Activated CD8-positive, alpha-beta memory T cell treated with anti-CD3 and anti-CD28 coated beads for 1 hour (primary cell): ENCODE measurements around the gene MALL.
"Not testable (repeated sequence)": the region's sequence is repeated elsewhere in the genome, so short reads cannot be mapped to it uniquely, and the experiment has no call there.

Experiments used
- DNase-seq, 2 donors: peaks; one replicate each; pipeline ENCODE4 v3.0.0-alpha.2; 2020; ENCODE audit warnings: low read depth in 1 of 2; ENCODE audit errors: extremely low read depth in 1 of 2

Gene MALL

DNA sequence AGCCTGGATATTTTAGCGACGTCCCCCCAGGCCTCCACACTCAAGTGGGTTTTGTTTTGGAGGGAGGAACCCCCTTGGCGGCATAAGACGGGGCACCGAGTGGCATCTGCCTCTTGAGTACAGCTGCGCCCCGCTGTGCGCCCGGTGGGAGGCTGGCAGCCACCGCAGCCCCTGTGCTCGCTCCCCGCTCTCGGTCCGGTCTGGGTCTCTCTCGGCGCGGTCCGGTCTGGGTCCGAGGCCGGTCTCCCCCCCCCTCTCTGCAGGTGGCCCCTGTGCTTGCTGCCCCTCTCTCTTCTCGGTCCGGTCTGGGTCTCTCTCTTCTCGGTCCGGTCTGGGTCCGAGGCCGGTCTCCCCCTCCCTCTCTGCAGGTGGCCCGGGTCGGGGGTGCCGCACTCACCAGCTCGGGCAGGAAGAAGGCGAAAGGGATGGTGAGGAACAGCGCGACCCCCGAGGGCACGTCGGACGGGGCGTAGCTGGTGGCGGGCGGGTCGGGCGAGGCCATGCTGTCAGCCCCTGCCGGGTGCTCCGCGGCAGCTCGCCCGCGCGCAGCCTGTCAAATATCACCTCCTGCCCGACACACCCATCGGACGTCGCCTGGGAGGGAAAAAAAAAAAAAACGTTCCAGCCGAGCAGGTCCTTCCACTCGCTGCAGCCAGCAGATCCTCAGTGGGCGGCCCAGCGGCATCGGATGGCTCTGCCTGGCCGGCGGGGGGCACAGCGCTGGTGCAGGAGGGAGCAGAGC is at the start of gene MALL:
TSS of gene MALL (minus strand) at position 532 of the 742 bp plus-strand sequence. CDS start at position 502, 30 bp downstream.
- no peak for DNase-seq

DNA sequence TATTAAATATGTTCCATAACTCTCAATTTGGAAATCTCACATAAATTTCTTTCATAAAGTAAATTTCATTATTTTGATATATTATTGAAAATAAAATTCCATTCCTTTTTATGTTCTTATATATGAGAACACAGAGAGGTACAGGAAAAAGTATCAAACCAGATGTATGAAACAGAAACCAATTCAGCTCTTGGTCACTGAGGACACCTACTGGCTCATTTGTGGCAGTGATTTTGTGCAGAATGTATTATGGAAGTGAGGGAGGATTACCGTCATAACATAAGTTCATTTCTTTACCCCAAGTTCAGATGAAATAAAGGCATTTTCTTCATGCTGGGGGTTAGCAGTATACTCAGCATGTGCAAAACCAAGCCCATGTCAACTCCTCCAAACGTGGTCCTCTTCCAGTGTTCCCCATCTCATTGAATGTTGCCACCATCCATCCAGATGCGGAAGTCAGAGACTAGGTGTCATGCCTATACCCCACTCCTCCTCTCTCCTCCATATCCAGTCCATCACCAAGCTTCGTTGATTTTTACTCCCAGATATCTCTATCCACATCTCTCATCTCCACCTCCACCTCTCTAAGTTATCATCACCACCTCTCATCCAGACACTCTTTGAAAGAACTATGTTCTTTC is 41.7 kb upstream of the MALL start:
- no peak for DNase-seq

DNA sequence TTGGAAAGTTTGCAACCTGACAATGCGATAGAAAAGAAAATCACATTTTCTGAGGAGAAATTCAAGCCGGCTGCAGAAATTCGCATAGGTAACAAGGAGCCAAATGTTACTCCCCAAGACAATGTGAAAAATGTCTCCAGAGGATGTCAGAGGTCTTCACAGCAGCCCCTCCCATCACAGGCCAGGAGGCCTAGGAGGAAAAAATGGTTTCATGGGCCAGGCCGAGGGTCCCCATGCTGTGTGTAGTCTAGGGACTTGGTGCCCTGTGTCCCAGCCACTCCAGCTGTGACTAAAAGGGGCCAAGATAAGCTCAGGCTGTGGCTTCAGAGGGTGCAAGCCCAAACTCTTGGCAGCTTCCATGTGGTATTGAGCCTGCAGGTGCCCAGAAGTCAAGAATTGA is 39.2 kb upstream of the MALL start:
- DNase-seq, result not testable (repeated sequence)

DNA sequence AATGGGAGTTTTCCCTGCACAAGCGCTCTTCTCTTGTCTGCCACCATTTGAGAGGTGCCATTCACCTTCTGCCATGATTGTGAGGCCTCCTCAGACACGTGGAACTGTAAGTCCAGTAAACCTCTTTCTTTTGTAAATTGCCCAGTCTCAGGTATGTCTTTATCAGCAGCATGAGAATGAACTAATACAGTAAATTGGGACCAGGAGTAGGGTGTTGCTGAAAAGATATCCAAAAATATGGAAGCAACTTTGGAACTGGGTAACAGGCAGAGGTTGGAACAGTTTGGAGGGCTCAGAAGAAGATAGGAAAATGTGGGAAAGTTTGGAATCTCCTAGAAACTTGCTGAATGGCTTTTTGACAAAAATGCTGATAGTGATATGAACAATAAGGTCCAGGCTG is 38.6 kb upstream of the MALL start:
- DNase-seq, result not testable (repeated sequence)

DNA sequence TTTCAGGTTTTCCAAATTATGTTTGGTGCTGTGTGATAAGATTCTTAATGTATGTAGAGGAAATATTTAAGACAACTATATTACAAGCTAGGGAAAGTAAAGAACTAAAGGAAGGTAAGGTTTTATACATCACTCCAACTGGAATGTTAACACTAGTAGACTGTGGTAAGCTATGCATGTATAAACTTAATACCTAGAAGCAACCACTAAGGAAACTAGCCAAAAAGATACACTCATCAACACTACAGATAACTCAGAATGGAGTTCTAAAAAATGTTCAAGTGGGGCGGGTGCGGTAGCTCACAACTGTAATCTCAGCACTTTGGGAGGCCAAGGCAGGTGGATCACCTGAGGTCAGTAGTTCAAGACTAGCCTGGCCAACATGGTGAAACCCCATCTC is 37.8 kb upstream of the MALL start:
- DNase-seq, result no peak

DNA sequence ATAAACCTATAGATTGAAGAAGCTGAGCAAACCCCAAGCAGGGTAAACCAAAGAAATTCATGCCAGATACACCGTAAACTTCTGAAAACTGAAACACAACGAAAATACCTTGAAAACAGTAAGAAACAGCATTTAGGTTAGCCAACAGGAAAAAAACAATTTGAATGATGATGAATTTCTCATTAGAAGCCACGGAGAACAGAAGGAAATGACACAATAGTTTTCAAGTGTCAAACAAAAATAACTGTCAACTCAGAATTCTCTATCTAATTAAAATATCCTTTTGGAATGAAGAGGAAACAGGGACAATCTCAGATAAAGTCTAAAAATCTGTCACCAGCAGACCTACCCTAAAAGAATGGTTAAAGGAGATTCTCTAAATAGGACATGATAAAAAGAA is 37.3 kb upstream of the MALL start:
- DNase-seq, result no peak

DNA sequence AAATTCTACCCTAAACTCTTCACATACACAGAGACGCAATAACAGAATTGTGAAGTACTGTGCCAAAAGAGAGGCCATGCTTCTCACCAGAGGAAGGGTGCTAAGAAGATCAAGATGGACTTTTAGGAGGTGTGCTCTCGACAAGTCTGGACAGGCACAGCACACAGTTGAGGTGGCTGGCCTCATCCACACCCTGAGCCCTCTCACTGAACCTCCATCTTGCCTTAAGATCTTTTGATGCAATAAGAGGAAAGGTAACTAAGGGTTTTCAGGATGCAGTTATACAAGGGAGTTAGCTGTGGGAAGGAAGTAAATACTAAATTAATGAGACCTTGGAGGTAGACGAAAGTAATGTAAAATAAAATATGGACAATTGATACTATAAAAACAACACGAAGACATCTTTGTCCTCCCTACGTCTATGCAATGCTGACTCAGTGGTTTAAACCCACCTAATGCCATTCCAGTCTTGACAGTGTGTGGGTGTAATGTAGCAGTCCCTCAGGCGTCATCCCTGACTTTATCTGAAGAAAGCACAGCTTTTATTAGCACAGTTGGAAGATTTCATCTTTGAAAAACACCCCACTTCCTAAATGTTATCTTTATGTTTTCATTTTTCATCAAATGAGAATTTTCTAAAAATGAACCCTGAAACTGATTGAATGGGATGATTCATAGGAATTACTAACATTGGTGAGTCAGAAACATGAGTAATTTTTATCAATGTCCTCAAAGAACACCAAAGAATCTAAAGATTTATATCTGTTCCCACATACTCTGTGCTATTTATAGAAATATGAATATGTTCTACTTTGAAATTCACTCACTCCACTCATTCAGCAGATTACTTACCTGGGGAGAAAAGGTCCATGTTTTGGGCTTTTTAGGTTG is 34.0 kb upstream of the MALL start:
- DNase-seq, result no peak

DNA sequence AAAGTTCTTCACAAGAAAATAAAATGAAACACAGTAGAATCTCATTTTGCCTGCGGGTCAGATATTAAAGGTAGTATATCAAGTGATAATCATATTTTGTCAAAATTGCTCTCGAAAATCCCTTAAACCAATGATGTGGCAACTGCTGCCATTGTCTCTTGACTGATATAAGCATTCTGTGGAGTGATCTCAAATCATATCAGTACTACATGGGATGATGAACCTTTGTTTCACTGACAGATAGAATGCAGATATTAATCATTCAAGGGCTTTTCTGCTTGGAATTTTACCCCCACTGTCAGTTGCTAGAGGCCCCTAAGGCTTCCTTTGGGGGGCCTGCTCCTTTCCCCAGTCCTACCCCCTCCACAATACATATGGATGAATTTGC is 31.3 kb upstream of the MALL start:
- DNase-seq, result no peak

DNA sequence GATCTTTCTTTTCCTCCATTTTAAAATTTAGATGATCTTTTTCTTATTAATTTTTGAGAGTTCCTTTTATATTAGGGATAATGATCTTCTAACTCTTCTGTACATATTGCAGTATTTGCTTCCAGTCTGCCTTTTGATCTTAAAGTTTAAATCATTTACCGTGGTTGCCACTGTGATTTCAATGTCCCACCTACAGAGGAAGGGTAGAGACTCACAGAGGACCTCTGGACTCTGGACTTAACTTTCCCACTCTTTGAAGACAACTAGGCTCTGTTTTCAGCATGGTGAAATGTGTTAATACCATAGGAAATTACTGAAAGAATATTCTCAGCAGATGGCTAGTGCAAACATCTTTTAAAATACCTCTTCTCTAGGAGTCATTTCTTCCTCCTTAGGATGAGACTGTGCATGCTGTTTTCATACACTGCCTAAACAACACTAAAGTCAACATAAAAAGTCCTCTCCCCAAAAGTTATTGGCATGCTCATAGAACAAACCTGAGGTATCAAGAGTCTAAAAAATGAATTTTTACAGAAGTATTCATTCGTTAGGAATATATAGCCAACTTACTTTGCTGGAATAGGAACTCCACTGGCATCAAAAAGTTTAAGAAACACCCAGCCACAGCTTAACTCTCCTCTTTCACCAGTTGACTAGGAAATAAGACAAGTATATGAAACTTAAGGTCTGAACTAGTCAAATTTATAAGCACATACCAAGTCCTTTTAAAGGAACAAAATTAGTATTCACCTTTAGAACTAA is 30.7 kb upstream of the MALL start:
- no peak for DNase-seq

DNA sequence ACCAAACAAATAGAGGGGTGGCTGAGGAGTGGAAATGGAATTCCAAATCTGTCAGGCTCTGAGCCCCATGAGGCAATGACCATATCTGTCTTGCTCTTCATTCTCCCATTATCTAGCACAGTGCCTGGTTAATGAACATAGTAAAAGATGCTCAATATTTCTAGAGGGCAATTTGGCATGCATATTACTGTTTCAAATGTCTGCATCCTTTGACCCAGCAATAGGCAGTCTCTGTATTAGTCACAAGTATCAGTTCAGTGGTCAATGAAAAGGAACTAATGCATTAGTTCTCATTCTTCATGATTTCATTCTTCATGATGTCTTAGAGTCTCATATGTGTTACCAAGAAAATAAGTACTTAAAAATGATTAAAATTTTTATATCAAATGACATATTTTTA is 28.4 kb upstream of the MALL start:
- no peak for DNase-seq

DNA sequence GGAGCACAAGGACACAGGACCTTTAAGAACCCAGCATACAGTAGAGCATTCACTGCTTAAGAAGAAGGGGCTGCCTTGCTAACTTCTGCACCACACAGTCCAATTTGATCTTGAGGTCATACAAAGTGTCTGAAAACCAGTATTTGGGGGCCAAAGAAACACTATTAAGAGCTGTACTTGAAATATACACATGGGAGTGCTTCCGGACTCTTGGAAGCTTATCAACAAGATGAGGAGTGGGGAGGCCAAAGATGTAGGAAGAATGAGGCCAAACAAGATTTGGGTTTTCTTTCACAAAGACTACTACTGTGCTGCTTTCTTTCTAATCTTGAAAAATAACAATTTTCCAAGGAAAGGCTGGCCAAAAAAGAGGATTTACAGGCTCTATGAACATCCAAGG is 24.8 kb upstream of the MALL start:
- no peak for DNase-seq

DNA sequence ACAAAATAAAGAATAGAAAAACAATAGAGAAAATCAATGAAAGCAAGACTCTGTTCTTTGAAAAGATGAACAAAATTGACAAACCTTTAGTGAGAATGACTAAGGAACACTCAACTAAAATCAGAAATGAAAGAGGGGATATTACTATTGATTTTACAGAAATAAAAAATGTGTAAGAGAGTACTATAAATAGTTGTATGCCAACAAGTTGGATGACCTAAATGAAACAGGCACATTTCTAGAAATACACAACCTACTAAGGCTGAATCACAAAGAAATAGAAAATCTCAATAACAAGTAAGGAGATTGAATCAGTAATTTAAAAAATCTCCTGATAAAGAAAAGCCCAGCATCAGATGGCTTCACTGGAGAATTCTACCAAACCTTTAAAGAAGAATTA is 18.4 kb upstream of the MALL start:
- no peak for DNase-seq

DNA sequence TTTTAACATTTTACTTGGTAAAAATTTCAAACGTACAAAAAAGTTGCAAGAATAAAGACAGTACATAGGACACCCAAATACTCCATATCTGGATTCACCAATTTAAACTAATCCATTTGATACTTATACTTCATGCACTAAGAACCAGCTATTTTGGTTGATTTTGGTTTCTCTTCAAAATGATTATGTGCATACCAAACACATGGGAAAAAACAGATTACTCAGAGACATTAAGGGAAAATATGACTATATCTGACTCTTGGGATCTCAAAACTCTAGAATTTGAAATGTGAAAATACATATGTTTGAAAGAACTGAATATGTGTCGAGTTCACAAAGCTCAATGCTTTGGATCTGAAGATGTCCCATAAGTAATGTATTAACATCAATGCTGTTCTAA is 15.5 kb upstream of the MALL start:
- no peak for DNase-seq

DNA sequence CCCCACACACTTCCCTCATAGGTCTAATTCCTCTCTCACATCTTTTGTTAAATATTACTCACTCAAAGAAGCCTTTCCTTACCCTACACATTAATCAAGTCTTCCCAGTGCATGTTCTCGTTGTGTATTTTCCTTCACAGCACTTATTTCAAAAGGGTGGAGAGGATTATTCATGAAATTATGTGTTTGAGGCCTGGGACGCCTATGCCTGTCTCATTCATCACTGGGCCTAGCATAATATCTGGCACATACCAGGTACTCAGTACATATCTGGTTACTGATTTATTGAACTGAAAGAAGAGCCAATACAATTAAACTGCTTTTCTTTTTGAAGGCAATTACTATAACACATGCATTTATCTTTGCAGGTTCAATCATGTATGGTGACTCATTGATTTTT is 15.1 kb upstream of the MALL start:
- DNase-seq, result no peak

DNA sequence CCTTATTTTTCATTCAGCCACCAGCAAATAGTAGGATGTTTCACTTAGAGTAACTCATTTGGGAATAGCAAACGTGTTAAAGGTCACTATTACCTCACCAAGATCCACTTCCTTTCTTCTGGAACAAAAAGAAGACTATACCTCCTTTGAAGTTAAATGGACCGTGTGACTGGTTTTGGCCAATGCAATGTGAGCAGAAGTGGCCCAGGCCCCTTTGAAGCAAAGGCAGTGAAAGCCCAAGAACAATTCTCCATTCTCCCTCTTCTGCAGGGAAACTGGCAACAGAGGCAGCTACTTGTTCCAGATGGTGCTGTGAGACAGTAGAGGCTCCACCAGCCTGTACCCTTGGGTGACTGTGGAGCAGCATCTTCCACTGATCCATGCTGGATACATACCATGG is 11.3 kb upstream of the MALL start:
- DNase-seq, result no peak

DNA sequence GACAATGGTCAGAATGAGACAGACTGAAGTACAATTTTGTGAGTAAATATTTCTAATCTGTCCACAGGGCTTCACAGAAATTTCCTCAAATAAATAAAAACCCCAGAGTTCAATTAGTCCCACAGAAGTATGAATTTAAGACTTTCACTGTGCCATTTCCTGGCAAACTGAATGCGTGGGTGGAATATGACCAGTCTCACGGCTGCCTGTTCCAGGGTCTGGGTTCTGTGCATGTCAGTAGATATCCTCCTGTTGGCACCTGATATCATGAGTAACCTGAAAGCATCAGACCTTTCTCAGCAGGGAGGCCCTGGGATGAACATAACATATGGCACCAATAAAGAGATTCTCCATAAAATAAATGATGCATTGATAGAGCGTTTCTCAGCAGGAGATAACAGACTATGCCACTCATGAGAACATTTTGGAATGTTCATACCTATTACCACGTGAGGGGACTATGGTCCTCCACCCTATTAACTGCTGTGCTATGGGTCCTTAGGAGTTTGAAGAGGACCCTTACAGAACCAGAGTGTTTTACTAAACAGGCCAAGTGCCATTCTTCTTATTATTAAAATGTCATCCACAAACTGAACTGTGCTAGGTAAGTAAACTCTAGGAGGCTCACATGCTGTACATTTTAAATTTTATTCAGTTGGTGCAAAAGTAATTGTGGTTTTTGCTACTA is 10.6 kb upstream of the MALL start:
- DNase-seq, result no peak

DNA sequence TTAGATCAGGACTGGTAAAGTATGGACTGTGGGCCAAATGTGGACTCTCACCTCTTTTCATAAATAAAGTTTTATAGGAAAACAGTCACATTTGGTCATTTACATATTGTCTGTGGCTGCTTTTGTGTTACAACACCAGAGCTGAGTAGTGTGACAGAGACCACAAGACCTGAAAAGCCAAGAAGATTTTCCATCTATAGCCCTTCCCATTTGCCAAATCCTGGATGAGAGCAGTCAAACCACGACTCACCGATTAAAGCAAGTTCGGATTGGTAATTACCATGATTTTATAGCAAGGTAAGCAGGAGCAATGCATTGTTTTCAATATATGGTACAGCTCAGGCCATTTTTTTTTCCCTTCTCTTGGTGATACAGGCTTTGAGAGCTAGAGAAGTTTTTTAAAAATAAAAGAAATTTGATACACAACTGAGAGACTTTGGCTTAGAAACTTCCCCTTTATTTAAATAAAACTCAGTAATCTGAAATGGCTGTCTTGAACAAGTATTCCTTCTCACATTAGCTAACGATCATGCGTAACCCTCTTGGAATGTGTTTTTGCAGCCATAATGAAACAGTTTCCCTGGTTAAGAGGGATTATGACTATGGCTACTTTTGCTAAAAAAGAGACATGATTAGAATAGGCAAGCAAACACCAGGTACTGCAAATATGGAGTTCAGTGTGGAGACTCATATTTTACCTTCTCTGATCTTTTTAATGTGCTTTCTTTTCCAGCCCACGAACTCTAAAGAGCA is 9.5 kb upstream of the MALL start:
- no peak for DNase-seq

DNA sequence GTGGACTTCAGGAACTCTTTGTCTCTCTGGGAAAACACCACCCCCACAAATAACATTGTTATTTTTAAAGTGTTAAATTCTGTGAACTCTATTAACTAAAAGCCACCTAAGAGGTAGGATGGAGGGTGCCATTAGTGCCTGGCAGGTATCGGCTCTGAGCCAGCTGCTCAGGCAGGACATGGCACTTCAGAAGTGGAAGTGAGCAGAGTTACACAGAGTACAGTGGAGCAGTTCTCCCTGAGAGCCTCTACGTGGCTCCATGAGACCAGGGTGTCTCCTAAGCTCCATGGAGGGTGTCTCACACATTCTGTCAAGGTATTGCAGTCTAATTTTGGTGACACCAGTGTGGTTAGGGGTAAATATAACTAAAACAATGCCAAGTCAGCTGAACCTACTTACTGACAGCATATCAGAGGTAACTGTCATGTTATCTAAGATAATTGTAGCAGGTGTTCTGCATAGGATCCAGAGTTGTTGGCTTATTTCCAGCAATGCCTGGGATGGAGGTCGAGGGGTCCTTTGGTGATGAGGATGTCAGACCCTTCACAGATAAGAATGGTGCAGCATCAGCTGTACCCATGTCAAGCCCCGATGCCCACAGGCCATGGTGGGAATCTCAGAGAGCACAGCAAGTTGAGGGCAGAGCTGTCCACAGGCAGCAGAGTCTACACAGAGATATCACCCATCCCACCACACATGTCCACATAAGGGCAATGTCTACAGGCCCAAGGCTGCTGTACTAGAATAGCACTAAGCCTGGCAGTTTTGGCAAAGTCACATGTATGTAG is 8.6 kb upstream of the MALL start:
- no peak for DNase-seq

DNA sequence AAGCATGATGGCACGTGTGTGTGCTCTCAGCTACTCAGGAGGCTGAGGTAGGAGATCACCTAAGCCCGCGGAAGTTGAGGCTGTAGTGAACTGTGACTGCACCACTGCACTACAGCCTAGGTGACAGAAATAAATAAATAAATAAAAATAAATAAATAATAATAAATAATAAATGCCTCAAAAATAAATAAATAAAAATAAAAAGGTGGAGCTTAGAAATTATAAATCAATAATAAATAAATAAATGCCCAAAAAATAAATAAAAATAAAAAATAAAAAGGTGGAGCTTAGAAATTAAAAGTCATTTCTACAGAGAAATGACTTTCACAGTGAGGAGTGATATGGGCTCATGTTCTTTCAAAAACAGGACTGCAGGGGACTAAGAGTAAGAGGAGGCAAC is 6.0 kb upstream of the MALL start:
- DNase-seq, result no peak
